HG02970 (cell line): Measurements from ENCODE around the gene INSRR.

Source experiments
- ATAC-seq: cut with Tn5 transposase; IDR thresholded peaks from one replicate; pipeline ENCODE4 v1.9.1; 2021; ENCODE audit warnings: mild to moderate bottlenecking, moderate library complexity, moderate number of reproducible peaks; ENCODE audit not compliant: unreplicated experiment, low FRiP score

INSRR gene

DNA sequence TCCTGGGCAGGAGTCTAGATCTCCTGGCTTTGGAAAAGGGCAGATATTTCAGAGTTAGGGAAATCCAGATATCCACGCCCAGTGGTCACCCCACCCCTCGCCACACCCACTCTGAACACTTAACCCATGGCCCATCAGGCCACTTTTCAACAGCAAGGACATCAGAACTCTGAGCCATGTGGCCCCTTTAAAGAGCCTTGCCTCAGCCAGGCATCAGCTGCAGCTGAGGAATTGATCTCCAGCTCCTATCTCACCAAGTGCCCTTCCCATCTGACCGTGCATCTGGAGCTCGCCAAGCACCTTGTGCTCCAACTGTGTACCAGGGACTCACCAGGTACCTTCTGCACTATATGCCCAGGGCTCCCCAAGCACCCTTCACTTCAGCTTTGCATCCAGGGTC, 22.0 kb downstream of the INSRR start:
- ATAC-seq: no peak

- ATAC-seq: no peak
Measured at GRCh38 chr1:156836041-156836654, 22.8 kb downstream of the INSRR start.

GRCh38 chr1:156834322-156834721, 24.6 kb downstream of the INSRR start:
- ATAC-seq: no peak

GRCh38 chr1:156833603-156834002, 25.3 kb downstream of the INSRR start:
- no peak for ATAC-seq

DNA sequence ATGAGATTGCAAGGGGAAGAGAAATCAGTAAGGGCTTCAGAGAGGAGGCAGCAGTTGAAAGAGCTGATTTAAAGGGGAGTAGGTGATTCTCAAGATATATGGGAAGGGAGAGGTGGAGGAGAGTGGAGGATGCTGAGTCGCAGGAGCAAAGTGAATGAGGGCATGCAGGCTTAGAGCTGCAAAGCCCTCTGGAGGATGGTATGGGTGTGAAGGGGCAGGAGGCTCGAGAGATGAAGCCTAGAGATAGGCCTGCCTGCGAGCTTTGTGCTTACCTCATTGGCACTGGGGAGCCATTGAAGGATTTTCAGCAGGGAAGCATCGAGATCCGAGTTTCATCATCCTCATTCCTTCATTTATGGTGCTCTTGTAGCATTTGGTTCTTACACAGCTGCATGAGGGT, 26.5 kb downstream of the INSRR start:
- no peak for ATAC-seq

DNA sequence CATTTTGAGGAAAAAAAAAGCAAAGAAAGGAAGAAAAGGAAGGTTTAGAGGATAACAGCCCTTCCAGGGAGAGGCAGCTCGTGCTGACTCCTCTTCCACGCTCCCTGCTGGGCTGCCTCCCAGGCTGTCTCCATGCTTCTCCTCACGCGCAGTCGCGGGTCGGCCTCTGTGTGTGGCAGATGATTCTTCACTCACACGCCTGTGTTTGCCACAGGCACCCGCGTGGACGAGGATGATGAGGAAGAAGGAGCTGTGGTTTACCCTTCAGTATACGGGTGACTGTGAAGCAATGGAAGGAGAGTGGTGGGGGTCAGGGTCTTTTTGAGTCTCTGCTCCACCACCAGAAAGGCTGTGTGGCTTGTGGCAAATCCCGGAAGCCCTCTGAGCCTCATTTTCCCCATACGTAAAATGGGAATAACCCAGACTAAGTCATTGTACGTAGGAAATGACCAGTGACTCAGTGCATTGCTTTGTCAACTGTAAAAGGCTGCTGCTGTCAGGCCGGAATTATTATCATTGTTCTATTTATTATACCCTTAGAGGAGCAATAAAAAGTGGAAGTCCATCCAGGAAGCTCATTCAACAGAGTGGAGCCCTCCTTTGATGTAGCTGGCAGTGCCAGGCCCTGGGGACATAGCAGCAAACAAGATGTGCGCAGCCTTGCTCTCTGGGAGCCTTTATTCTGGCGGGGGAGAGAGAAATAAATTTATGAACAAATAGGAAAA, 30.4 kb downstream of the INSRR start:
- ATAC-seq: no peak

- no peak for ATAC-seq
Measured at GRCh38 chr1:156826630-156827029, 32.3 kb downstream of the INSRR start.

DNA sequence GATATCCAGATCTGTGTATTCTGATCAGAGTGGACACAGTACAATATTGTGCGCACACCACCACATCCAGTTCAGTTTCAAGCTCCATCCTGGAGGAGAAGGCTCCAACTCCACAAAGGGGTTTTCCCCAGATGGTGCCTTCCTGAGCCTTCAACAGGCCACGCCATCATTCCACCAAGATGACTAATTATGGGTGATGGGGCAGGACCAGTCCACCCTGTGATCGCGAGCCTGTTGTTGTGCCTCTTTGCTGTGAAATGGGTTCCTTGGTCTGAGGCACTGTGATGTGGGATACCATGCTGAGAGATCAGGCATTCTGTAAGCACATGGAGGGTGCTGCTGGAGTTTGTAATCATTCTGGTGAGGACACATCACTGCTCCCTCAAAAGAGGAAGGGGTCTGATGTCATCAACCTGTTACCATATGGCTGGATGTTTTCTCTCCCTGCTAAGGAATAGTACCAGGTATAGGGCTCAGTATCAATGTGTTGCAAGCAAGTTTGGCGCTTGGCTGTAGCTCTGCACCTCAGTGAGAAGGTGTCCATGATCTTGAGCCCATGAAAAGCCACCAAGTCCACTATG, 35.6 kb downstream of the INSRR start:
- no peak for ATAC-seq

DNA sequence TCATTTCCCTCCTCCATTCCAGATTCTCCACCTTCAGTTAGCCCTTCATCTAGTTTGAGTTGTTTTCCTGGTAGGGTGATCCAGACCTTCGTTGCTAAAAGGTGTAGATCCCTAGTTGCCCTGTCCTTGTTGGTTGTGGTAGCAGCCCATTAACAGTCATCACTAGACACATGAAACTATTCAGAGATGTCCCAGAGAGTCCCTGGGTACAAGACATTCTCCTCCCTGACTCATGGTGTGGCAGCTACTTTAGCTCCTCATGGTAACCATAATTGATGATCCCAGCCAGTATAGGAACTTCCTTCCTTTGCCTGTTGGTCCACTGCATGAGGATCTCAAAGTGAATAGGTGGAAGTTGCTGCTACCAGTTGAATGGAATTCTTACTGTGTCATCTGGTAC, 36.2 kb downstream of the INSRR start:
- ATAC-seq: no peak

- no peak for ATAC-seq
Measured at GRCh38 chr1:156821801-156822200, 37.1 kb downstream of the INSRR start.

- ATAC-seq: no peak
Measured at GRCh38 chr1:156816561-156817328, 42.2 kb downstream of the INSRR start, which contains the start of gene SH2D2A. TSS of gene SH2D2A (minus strand) at chr1:156816848. CDS start at chr1:156816708, 140 bp downstream.

GRCh38 chr1:156815961-156816422, 42.9 kb downstream of the INSRR start:
- no peak for ATAC-seq

- ATAC-seq: no peak
Measured at GRCh38 chr1:156815307-156815826, 43.5 kb downstream of the INSRR start.

- ATAC-seq: no peak
Measured at GRCh38 chr1:156814571-156815260, 44.2 kb downstream of the INSRR start.

- ATAC-seq: no peak
Measured at GRCh38 chr1:156813750-156814570, 45.0 kb downstream of the INSRR start.

- no peak for ATAC-seq
Measured at GRCh38 chr1:156813298-156813697, 45.6 kb downstream of the INSRR start.

GRCh38 chr1:156812293-156812990, 46.5 kb downstream of the INSRR start:
- ATAC-seq: no peak

DNA sequence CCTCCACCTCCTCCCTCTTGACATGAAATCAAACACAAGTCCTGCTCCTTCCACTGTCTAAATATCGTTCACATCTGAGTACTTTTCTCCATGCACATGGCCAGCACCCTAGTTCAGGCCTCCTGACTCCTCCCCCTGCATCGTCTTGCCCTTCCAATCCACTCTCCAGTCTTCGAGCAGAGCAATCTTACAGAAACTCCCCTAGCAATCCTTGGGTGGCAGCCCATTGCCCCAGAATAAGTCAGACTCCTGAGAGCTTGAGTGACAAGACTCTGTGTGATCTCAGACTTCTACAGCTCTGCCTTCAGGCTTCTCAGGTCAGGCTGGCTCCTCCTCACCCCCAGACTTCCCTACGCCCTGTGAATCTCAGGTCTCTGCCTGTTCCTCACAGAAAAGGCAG, 47.7 kb downstream of the INSRR start:
- ATAC-seq: no peak
